Body of pancreas (tissue), 4 donors: Measurements from ENCODE around the gene CEP55.

Experiments
- CTCF ChIP-seq, 7 experiments: fragments of 450-650 bp in 4 of 7; fragments of 200-600 bp in 3 of 7; sonication (generic) in 3 of 7; IDR thresholded peaks; one replicate each; pipeline ENCODE4 v1.5.1; 2016 to 2019; ENCODE audit warnings: antibody characterized with exemption in 7 of 7
- POLR2A ChIP-seq, 3 donors: fragments of 450-650 bp; IDR thresholded peaks; one replicate each; pipeline ENCODE4 v1.6.1; 2016; ENCODE audit warnings: antibody characterized with exemption in 3 of 3, mild to moderate bottlenecking in 2 of 3

DNA sequence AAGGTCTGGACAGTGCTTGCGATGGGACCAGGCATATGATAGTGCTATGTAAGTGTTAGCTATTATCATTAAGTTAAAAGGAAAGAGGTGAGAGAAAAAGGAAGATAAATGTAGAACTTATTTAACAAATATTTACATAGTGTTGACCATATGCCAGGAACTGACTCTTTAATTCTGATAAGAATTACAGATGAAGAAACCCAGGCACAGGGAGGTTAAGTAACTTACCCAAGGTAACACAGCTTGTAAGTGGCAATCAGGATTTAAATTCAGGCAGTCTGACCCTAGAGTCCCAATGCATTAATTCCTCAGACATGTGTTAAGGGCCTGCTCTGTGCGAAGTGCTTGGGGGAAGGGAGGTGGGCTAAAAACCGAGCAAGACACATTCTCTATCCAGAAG is 81.2 kb downstream of the CEP55 start:
- TF ChIP-seq CTCF (IDR thresholded peaks at IDR 0.05) (no peak), POLR2A (IDR thresholded peaks at IDR 0.05) (no peak)
